GM21360 (cell line): ENCODE results near the gene LONRF3.

Experiments
- ATAC-seq: cut with Tn5 transposase; IDR thresholded peaks from one replicate; pipeline ENCODE4 v1.9.1; 2021; ENCODE audit warnings: mild to moderate bottlenecking, moderate library complexity; ENCODE audit not compliant: unreplicated experiment

Gene LONRF3

DNA sequence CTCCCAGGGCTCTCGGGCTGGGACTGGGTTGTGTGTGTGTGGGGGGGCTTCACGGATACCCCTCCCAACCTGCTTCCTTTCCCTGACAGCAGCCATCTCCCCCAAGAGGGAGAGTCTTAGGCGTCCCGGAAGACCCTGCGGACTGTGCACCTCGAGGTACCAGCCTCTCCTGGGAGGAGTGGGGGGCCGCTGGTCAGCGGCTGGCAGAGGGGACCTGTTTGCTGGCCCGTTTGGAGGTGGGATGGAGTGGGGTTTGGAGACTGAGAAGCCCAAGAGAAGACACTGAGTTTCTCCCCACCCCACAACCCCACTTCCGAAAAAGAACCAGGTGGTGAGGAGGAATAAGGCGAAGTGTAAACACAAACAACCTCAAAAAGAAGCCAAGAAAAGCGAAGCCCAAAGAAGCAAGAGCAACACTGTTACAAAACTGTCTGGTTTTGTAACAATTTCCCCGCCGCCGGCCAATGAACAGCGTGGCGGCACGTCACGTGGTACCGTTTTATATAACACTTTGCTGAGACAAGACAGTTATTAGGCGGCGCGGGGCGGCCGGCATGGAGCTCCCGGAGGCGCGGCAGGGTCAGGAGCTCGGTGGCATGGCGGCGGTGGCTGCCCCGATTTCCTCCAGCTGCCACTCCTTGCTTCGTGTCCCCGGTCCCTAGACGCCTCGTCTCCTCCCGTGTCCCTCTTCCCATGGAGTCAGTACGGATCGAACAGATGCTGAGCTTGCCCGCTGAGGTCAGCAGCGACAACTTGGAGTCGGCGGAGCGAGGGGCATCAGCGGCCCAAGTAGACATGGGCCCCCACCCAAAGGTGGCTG lies at the start of gene LONRF3:
Gene LONRF3 (plus strand): TSS at position 531 of the 820 bp plus-strand sequence. CDS start 163 bp downstream, at position 694.
- no peak for ATAC-seq

DNA sequence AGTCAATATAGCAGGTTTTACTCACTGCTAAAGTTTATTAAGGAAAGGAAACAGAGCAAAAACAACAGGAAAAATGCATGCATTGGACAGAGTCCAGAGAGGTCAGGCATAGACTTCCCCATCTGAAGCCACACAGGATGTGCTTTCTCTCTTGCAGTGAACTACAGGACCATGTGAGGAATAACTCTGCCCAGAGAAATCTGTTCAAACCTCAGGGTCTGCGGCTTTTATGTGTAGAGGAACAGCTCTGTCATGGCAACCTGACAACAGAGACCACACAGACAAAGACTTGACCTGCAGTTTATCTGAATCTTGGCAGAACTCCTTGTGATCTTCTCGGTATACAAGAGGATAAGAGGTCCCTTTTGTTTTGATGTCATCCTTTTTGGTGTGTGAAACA lies 46.3 kb upstream of the LONRF3 start:
- ATAC-seq = no peak

DNA sequence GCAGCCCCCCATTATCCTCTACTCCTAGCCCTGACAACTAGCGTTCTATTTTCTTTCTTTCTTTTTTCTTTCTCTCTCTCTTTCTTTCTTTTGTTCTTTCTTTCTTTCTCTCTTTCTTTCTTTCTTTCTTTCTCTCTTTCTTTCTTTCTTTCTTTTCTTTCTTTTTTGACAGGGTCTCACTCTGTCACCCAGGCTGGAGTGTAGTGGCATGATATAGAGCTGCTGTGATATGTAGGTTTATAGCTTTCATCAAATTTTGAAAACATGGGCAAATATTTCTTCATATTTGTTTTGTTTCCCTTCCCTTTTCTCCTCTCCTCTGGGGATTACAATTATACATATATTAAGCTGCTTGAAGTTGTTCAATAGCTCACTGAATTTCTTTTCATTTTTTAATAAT lies 39.1 kb upstream of the LONRF3 start:
- ATAC-seq = no peak

DNA sequence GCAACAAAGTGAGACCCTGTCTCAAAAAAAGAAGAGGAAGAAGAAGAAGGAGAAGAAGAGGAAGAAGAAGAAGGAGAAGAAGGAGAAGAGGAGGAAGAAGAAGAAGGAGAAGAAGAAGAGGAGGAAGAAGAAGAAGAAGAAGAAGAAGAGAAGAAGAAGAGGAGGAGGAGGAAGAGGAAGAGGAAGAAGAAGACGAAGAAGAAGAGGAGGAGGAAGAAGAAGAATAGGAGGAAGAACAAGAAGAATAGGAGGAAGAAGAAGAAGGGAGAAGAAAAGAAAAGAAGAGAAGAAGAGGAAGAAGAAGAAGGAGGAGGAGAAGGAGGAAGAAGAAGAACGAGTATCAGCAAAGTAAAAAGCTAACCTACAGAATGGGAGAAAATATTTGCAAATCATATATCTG lies 33.3 kb upstream of the LONRF3 start:
- ATAC-seq = no peak

DNA sequence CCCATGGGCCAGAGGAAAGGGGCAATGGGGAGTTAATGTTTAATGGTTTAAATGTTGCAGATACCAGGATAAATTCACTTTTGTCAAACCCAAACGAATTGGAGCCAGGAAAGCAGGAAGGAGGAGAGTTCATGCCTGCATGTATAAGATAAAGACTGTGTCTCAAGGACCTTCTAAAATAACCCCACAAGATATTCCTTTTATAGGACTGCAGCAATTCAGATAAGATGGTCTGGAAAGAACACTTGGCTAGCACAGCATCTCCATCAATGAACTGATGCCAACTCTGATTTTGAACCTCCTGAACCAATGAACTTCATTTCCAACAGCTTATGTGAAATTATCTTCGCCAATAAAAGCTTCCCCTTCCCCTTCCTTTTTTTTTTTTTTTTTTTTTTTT lies 31.3 kb upstream of the LONRF3 start:
- no peak for ATAC-seq

- no peak for ATAC-seq
These were observed 28.5 kb upstream of the LONRF3 start for GRCh38 chrX:118945921-118946320.

DNA sequence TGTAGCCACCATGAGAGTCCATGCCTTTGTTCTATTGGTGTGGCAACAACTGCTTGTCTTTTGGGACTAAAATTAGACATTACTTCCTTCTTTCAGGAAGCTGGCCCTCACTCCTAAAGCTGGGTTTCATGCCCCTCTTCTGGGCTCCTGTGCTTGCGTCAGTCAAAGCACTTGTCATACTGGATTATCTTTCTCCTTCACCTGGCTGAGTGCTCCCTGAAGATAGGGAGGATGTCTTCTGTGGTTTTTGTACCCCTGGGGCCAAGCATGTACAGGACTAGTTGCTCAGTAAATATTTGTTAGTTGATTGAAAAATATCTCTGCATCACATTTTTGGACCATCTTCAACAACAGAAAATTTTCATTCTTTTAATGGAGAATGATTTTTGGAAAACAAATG lies 26.1 kb upstream of the LONRF3 start:
- ATAC-seq = no peak

- ATAC-seq = no peak
These were observed 12.4 kb upstream of the LONRF3 start for GRCh38 chrX:118961866-118962560.

DNA sequence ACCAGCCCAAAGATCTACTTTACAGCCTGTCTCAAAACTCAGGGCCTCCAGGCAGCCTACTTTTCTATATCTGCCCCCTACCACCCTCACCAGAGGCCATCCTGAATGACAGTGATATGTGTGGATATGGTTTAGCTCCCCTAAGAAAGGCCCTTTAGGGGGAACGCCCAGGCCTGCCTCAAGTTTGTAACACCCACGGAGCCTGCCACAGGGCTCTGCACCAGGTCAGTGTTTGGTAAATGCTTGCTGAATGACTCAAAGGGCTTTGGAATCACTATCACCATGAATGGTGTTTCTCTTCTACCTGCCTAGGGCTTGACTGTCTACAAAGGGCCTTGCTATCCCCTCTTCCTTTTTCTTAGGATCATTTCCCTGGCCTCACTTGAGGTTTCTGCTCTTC lies 11.3 kb upstream of the LONRF3 start:
- ATAC-seq = no peak

DNA sequence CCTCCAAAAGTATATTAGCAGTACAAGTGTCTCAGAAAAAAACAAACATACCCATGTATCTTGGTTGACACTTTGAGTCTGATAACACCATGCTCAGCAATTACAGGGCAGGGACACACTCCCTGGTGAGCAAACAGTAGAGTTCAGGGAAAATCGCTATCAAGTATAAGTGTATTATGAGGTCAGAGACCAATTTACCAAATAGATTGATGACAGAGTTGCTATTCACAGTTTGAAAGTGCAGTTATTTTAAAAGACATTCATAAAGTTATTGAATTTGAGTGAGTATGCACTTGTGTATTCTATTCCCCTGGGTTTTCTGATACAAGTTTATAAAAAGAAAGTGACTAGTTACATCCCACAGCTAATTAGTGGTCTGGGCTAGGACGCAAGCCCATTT lies 10.2 kb upstream of the LONRF3 start:
- no peak for ATAC-seq

DNA sequence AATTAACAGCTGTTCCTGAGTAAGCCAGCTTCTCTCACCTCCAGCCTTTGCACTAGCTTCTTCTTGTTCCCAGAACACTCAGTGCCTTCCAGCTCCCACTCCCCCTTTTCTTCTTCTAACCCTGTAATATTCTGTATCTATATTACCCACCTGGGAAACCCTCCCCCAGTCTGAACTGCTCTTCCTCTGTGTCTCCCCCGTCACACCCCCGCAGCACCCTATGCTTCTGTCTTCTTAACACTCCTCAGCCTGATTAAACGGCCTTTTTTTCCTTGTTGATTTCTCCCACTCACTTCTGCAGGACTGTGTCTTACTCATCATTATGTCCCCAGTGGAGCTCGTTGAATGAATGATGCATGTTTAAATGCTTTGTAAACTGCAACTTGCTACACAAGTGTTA lies 9.0 kb upstream of the LONRF3 start:
- no peak for ATAC-seq

GRCh38 chrX:118968031-118968430 lies 6.4 kb upstream of the LONRF3 start:
- ATAC-seq = no peak

- ATAC-seq = no peak
These were observed 2.9 kb upstream of the LONRF3 start for GRCh38 chrX:118971552-118971951.

- ATAC-seq = no peak
These were observed 880 bp upstream of the LONRF3 start for GRCh38 chrX:118973389-118974087.

- no peak for ATAC-seq
These were observed 672 bp downstream of the LONRF3 start for GRCh38 chrX:118974908-118975671.

DNA sequence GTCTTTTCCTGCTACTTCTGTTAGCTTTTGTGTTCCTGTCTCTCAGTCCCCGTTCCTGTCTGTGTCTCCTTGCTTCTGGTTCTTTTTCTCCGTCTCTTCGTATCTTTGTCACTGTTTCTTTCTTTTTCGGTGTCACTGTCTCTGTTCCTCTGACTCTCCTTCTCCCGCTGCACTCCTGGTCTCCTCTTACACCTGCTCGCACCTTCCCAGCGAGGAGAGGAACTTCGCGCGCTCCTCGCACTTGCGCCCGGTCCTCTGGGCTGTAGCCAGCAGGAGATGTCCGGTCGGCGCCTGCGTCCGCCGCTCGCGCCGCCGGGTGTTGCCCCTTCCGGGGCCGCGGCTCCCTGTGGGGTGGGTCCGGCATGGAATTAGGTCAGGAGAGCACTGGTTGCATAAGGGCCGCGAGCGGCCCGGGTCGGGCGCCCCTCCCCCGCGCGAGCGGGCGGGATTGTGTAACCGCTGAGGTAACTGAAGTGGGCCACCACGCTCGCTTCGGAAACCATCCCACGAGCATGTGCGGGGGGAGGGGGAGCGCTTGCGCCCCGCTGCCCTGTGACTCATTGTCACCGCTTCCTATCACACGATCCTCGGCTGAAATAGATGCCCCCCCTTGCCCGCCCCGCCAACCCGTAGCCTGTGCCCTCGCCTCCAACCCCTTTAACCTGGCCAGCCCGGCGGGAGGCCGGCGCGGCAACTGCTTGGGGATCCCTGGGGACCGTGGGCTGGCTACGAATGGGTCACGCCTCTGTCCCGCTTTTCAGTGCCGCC lies 1.6 kb downstream of the LONRF3 start:
- no peak for ATAC-seq

- ATAC-seq = no peak
These were observed 2.4 kb downstream of the LONRF3 start for GRCh38 chrX:118976599-118977340.

DNA sequence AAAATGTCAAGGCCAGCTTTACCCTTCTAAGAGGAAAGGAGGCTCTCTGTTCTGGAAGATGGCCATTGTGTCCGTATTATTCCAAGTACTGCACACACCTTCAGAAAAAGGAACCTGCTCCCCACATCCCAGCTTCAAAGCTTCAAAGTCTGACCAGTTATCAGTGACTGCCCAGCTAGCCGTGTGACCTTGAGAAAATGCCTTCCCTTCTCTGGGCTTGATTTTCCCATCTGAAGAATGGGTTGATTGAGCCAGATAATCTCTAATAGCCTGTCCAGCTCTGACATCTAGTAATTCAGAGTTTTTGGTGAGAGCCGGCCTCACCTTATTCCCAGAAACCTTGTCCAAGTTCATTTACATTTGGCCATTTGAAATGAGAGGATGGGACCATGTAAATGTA lies 3.0 kb downstream of the LONRF3 start:
- no peak for ATAC-seq

GRCh38 chrX:118978451-118978850 lies 4.0 kb downstream of the LONRF3 start:
- ATAC-seq = no peak

- ATAC-seq = no peak
These were observed 6.3 kb downstream of the LONRF3 start for GRCh38 chrX:118980761-118981160.
